Natural killer cell (primary cell): ENCODE data around the gene ARFRP1. TPM values are rescaled to one million over a fixed set of nuclear protein-coding genes. Genes with fewer than 3 reads are reported as not detected.

Experiments
- ATAC-seq, 3 donors: fragments of 150-1000 bp in 2 of 3; fragments of 200-7000 bp in 1 of 3; cut with Tn5 transposase; 1 replicate in 1 of 3; 2 replicates in 2 of 3; pipeline ENCODE4 v1.10.0; 2021; ENCODE audit warnings: mild to moderate bottlenecking in 2 of 3, moderate library complexity in 2 of 3
- DNase-seq, 2 donors: peaks; one replicate each; pipeline versions ENCODE4 v3.0.0 to v3.0.0-alpha.2; 2013 to 2021; ENCODE audit warnings: mixed read lengths in 1 of 2
- H3K27ac ChIP-seq: one replicate; pipeline ENCODE4 v1.5.1; 2013; ENCODE audit warnings: mild to moderate bottlenecking, low read length
- H3K27me3 ChIP-seq: one replicate; pipeline ENCODE4 v1.6.1; 2013; ENCODE audit warnings: low read length; ENCODE audit not compliant: control insufficient read depth, insufficient read depth
- H3K36me3 ChIP-seq: one replicate; pipeline ENCODE4 v1.6.1; 2013; ENCODE audit warnings: low read length; ENCODE audit not compliant: control insufficient read depth, insufficient read depth
- H3K4me1 ChIP-seq: one replicate; pipeline ENCODE4 v1.6.1; 2013; ENCODE audit warnings: low read length; ENCODE audit not compliant: control insufficient read depth, insufficient read depth
- H3K4me3 ChIP-seq: one replicate; pipeline ENCODE4 v1.5.1; 2013; ENCODE audit warnings: low read length
- H3K9me3 ChIP-seq: one replicate; pipeline ENCODE4 v1.6.1; 2013; ENCODE audit warnings: low read length; ENCODE audit not compliant: control insufficient read depth, insufficient read depth
- H3K27ac Mint-ChIP-seq, 2 donors: one replicate each; pipeline ENCODE4 v1.8.0; 2022; ENCODE audit warnings: mild to moderate bottlenecking in 2 of 2, mixed read lengths in 2 of 2, moderate library complexity in 1 of 2
- H3K27me3 Mint-ChIP-seq, 2 donors: one replicate each; pipeline ENCODE4 v1.8.0; 2022; ENCODE audit warnings: low read depth in 2 of 2, mixed read lengths in 2 of 2
- H3K36me3 Mint-ChIP-seq: one replicate; pipeline ENCODE4 v1.8.0; 2022; ENCODE audit warnings: mixed read lengths
- H3K4me1 Mint-ChIP-seq, 2 donors: one replicate each; pipeline ENCODE4 v1.8.0; 2022; ENCODE audit warnings: mixed read lengths in 2 of 2
- H3K4me3 Mint-ChIP-seq: one replicate; pipeline ENCODE4 v1.8.0; 2022; ENCODE audit warnings: mild to moderate bottlenecking, moderate library complexity, mixed read lengths
- H3K9me3 Mint-ChIP-seq, 2 donors: one replicate each; pipeline ENCODE4 v1.8.0; 2022; ENCODE audit warnings: mixed read lengths in 2 of 2
- WGBS: methylation state at CpG from one replicate; pipeline ENCODE4 v1.1.7; 2013; ENCODE audit warnings: missing lambda C conversion rate; ENCODE audit not compliant: insufficient coverage; 5-methylcytosine and 5-hydroxymethylcytosine counted together
- intact Hi-C: fragments of 100-400 bp; cut with micrococcal nuclease; formaldehyde crosslinking; loops from one replicate; pipeline ENCODE4 v1.14.2; 2022
- total RNA-seq, 4 donors: library from RNA; stranded (reverse); fragments of 120-200 nt in 1 of 4; gene quantifications; one replicate each; pipeline versions ENCODE4 v1.2.3 to v1.2.4, GENCODE V29; 2013 to 2022
- TF ChIP-seq, protein P1 (sequence below): fragments of 200-600 bp; IDR thresholded peaks from one replicate; pipeline ENCODE4 v1.8.0; 2022; ENCODE audit warnings: antibody characterized with exemption

ARFRP1 gene
- total RNA-seq, 3 donors from 2014 or later (not counting 1 experiment from before 2014, with no cell fraction given): 43.9 to 55.8 (median 50.6) TPM

GRCh38 chr20:63659370-63659769, 48.4 kb downstream of the ARFRP1 start:
- Histone ChIP-seq H3K4me1 (peaks cover 25% of the 10 kb centered on the region), H3K27me3 (peaks cover 7% of the 10 kb centered on the region), H3K4me3 (no peak overlapping the region), H3K36me3 (peaks cover 5% of the 10 kb centered on the region), H3K9me3 (no peaks in the 10 kb centered on the region), H3K27ac (no peak overlapping the region)
- no peaks in the 10 kb centered on the region for H3K9me3 Mint-ChIP-seq
- ATAC-seq: no peak
- intact Hi-C loops: loop anchor here (5.0 kb wide), 1 partner anchor 122 kb away; the partner anchor contains the start of gene PTK6
- peak overlapping the region; percentile 97 for H3K4me3 Mint-ChIP-seq
- no peak for DNase-seq
- TF ChIP-seq, protein P1, sequence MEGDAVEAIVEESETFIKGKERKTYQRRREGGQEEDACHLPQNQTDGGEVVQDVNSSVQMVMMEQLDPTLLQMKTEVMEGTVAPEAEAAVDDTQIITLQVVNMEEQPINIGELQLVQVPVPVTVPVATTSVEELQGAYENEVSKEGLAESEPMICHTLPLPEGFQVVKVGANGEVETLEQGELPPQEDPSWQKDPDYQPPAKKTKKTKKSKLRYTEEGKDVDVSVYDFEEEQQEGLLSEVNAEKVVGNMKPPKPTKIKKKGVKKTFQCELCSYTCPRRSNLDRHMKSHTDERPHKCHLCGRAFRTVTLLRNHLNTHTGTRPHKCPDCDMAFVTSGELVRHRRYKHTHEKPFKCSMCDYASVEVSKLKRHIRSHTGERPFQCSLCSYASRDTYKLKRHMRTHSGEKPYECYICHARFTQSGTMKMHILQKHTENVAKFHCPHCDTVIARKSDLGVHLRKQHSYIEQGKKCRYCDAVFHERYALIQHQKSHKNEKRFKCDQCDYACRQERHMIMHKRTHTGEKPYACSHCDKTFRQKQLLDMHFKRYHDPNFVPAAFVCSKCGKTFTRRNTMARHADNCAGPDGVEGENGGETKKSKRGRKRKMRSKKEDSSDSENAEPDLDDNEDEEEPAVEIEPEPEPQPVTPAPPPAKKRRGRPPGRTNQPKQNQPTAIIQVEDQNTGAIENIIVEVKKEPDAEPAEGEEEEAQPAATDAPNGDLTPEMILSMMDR: no peak
- H3K36me3 Mint-ChIP-seq: no peaks in the 10 kb centered on the region
- peaks cover 22 to 24% of the 10 kb centered on the region in 2 donors for H3K4me1 Mint-ChIP-seq
- H3K27ac Mint-ChIP-seq: no peak overlapping the region
- H3K27me3 Mint-ChIP-seq: peaks cover 0 to 3% of the 10 kb centered on the region in 2 donors
- WGBS: 87% methylated on average over 13 of the region's 13 CpGs

DNA sequence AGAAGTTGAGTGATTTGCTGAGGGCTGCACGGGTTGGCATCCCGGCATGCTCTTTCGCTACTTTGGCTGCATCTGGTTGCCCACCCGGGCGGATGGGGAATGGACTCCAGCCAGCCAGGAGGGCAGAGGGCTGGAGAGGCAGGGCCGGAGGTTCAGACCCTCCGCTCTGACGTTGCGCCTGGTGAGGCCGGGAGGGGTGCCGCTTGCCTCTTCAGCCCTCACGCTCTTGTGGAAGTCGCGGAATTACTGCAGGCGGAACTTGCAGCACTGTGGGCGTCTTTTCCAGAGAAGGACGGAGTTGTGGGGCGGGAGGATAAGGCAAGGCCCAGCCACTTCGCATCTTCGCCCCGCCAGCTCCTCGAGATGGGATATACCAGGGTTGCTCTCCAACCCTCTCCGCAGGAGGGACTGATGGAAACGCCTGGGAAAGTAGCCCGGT, 49.0 kb downstream of the ARFRP1 start:
- TF ChIP-seq, protein P1: no peak
- peak overlapping the region; percentile 61 for H3K27ac ChIP-seq
- peaks cover 0 to 6% of the 10 kb centered on the region in 2 donors for H3K27me3 Mint-ChIP-seq
- WGBS: 4% methylated on average over 25 of the region's 25 CpGs
- H3K27me3 ChIP-seq: peaks cover 12% of the 10 kb centered on the region
- H3K4me1 ChIP-seq: peaks cover 31% of the 10 kb centered on the region
- peak overlapping the region; percentile 97 for H3K4me3 Mint-ChIP-seq
- intact Hi-C loops: loop anchor here (1.0 to 5.0 kb wide), 2 partner anchors 121 to 207 kb away; partner anchors contain the start of genes PTK6 and TPD52L2
- no peaks in the 10 kb centered on the region for H3K36me3 Mint-ChIP-seq
- H3K27ac Mint-ChIP-seq: peak overlapping the region; percentile 92 to 95
- ATAC-seq (peak in 1 of 3 donors; percentile 15), DNase-seq (no peak)
- peaks cover 5% of the 10 kb centered on the region for H3K36me3 ChIP-seq
- peak overlapping the region; percentile 76 for H3K4me3 ChIP-seq
- H3K4me1 Mint-ChIP-seq: peaks cover 22 to 29% of the 10 kb centered on the region in 2 donors
- H3K9me3 ChIP-seq: no peaks in the 10 kb centered on the region
- no peaks in the 10 kb centered on the region for H3K9me3 Mint-ChIP-seq

GRCh38 chr20:63657937-63658748, 49.6 kb downstream of the ARFRP1 start, which contains the start of gene RTEL1:
Gene RTEL1 (plus strand): TSS chr20:63658312. CDS start chr20:63659403, 1,091 bp downstream.
- WGBS: 4% methylated on average over 73 of the region's 73 CpGs

More at GRCh38 chr20:63657937-63658748, 49.6 kb downstream of the ARFRP1 start, which contains the start of gene RTEL1:
- Histone ChIP-seq H3K4me3 (peak within 1 kb of the TSS; percentile 76), H3K9me3 (no peaks in the 10 kb centered on the region), H3K27me3 (peaks cover 12% of the 10 kb centered on the region), H3K36me3 (peaks cover 5% of the 10 kb centered on the region), H3K4me1 (peaks cover 36% of the 10 kb centered on the region), H3K27ac (peak within 1 kb of the TSS; percentile 61)
- H3K27ac Mint-ChIP-seq: peak within 1 kb of the TSS; percentile 92 to 95
- peaks cover 0 to 7% of the 10 kb centered on the region in 2 donors for H3K27me3 Mint-ChIP-seq
- no peaks in the 10 kb centered on the region for H3K9me3 Mint-ChIP-seq
- ATAC-seq: peak; percentile 89 to 92 (median 89)
- TF ChIP-seq, protein P1: no peak
- intact Hi-C loops: loop anchor here (1.0 to 5.0 kb wide), 2 partner anchors 121 to 207 kb away; partner anchors contain the start of genes PTK6 and TPD52L2
- H3K4me3 Mint-ChIP-seq: peak within 1 kb of the TSS; percentile 97
- peaks cover 22 to 31% of the 10 kb centered on the region in 2 donors for H3K4me1 Mint-ChIP-seq
- H3K36me3 Mint-ChIP-seq: no peaks in the 10 kb centered on the region
- DNase-seq: peak; percentile 92 to 94
